Fibroblast of lung (primary cell): ENCODE results near the gene NUP93.

Experiments used
- CTCF ChIP-seq, 2 donors: IDR thresholded peaks in 1 of 2; conservative IDR thresholded peaks in 1 of 2; 1 replicate in 1 of 2; 2 replicates in 1 of 2; pipeline ENCODE4 v1.5.1; 2011 to 2012; ENCODE audit warnings: low read length in 2 of 2, control low read depth in 1 of 2, inconsistent platforms in 1 of 2, low read depth in 1 of 2, mild to moderate bottlenecking in 1 of 2
- EZH2 ChIP-seq: IDR thresholded peaks from 2 replicates; pipeline ENCODE4 v1.5.1; 2012; ENCODE audit warnings: low read length, control low read depth, mild to moderate bottlenecking; ENCODE audit errors: missing control alignments

GRCh38 chr16:56726926-56727325 lies 3.0 kb upstream of the NUP93 start:
- no peak for TF ChIP-seq CTCF (conservative IDR thresholded peaks at IDR 0.05 in 1 of 2, IDR thresholded peaks at IDR 0.05 in 1 of 2; ENCODE audit: low read depth in 1 of 2, low read length in 2 of 2)
- no peak for TF ChIP-seq EZH2
